ENCODE data around the gene SLC19A3. TPM values are rescaled to one million over a fixed set of nuclear protein-coding genes. Genes with fewer than 3 reads are reported as not detected.

Gene SLC19A3
- not detected in 2 replicates for total RNA-seq
- polyA plus RNA-seq, result 0.01 and 0.13 TPM in 2 replicates
- polyA plus RNA-seq (2011; cell fraction: cytosol; rRNA removed), result not detected in 2 replicates
- polyA plus RNA-seq (2011; cell fraction: nucleus; rRNA removed), result 0.06 and 0.30 TPM in 2 replicates
- polyA plus RNA-seq (2012), result 0.04 and 0.23 TPM in 2 replicates
- polyA minus RNA-seq, result 0.68 TPM in 1 of 2 replicates, not detected in the other
- not detected for polyA minus RNA-seq (2011; cell fraction: cytosol; rRNA and poly(A)+ RNA removed)
- polyA minus RNA-seq (2011; cell fraction: nucleus; rRNA and poly(A)+ RNA removed), result not detected in 2 replicates
- Bru-seq, nascent RNA, result percentile 9 among the genes with signal in this experiment
- BruChase-seq, experiment 1, labeled RNA remaining after a 6-hour chase, result percentile 6 among the genes with signal in this experiment
- BruChase-seq, experiment 2, labeled RNA remaining after a 2-hour chase, result percentile 9 among the genes with signal in this experiment
- long read RNA-seq, result 0 reads

DNA sequence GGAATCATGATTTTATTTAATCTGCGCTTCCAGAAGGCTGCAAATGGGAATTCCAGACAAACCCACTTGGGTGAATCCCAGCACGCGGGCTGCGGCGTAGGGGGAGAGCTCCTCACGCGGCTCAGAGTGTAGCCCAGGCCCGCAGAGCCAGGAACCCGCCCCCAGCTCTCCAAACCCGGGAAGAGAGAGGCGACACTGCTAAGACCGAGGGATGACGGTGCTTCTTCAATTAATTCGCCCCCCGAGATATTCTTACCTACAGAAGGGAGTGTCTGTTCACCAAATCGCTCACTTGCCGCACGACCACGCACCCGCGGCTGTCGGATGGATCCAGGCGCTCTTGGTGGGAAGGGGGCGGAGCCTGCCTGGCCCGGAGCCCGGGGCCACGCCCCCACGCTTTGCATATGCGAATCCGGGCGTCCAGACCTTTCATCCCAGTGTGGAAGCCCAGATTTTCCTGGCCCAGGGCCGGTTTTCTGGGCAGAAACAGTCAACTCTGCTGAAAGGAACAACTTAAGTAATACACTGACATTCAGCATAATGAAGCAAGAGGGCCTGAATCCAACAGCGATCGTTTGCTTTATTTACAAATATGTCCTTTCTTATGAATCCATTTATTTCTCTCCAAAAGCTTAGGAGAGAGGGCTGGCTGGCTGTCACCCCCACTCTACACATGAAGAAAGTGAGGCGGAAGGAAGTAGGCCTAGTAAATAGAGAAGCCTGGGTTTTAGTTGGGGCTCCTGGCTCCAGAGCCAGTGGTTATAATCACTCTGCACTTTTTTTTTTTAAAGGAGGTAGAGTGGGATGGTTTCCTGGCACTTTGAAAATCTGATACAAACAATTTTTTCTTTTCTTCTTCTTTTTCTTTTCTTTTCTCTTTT, at the start of gene SLC19A3:
Gene SLC19A3 (minus strand): TSS at position 342 of the 881 bp plus-strand sequence. CDS start 15,710 bp downstream, outside the sequence.
- DNase-seq (ENCODE audit: low read depth, low spot score), result peak; percentile 80
- no peaks in the 10 kb centered on the region for H3K9me3 ChIP-seq (replicated peaks; ENCODE audit: control insufficient read depth, insufficient read depth, low read length)
- intact Hi-C loops (cut with micrococcal nuclease), result loop anchor here (2.0 kb wide), 1 partner anchor 49 kb away; no protein-coding TSS in a partner anchor
- peak within 1 kb of the TSS; percentile 66 for H3K4me2 ChIP-seq (ENCODE audit: insufficient read depth, low read length)
- no TSS peak for BruUV-seq (replicated peaks)
- H3K36me3 ChIP-seq (ENCODE audit: control insufficient read depth in 2 of 2, extremely low read depth in 1 of 2, insufficient read depth in 2 of 2, low read length in 2 of 2), result no peaks in the 10 kb centered on the region
- CTCF ChIA-PET, result interaction anchor here (1.1 kb wide), 1 partner anchor 48 kb away, joined by 4 read pairs; no protein-coding TSS in a partner anchor
- dilution Hi-C loops (cut with MboI; ENCODE audit: extremely low pct_ligation_motif_present, low sequenced_read_pairs), result no loop called here
- no peak within 1 kb of the TSS for H3K9ac ChIP-seq (replicated peaks; ENCODE audit: extremely low read depth, insufficient read depth, low read length)
- H2AFZ ChIP-seq (ENCODE audit: low read depth, low read length), result peak within 1 kb of the TSS; percentile 74
- peak; percentile 83 for FAIRE-seq
- H3K4me3 ChIP-seq (replicated peaks in 1 of 3; ENCODE audit: insufficient read depth in 1 of 3, low read depth in 1 of 3, low read length in 3 of 3), result peak within 1 kb of the TSS in 2 of 3 experiments; percentile 11 to 34
- H3K9me1 ChIP-seq (replicated peaks; ENCODE audit: control insufficient read depth, extremely low read depth, insufficient read depth, low read length), result no peaks in the 10 kb centered on the region
- peaks cover 0 to 2% of the 10 kb centered on the region in 2 experiments for H3K27me3 ChIP-seq (ENCODE audit: control insufficient read depth in 2 of 2, insufficient read depth in 2 of 2, low read length in 2 of 2)
- TF ChIP-seq FOS (IDR thresholded peaks at IDR 0.05; ENCODE audit: borderline replicate concordance, insufficient read depth, low read length) (no peak), EZH2 (IDR thresholded peaks at IDR 0.05; ENCODE audit: borderline replicate concordance, low read depth, low read length, severe bottlenecking) (no peak), GATA2 (IDR thresholded peaks at IDR 0.05; ENCODE audit: insufficient read depth, insufficient read length, low read depth, low read length) (no peak), POLR2A (IDR thresholded peaks at IDR 0.05; ENCODE audit: low read depth, low read length) (no peak), MYC (IDR thresholded peaks at IDR 0.05; ENCODE audit: low read depth, low read length) (no peak), POLR2AphosphoS5 (IDR thresholded peaks at IDR 0.05; ENCODE audit: insufficient read depth, low read depth, low read length) (no peak), CTCF (IDR thresholded peaks at IDR 0.05; ENCODE audit: extremely low read depth in 1 of 2, insufficient read depth in 1 of 2, low read depth in 1 of 2, low read length in 2 of 2) (no peak), JUN (IDR thresholded peaks at IDR 0.05; ENCODE audit: borderline replicate concordance, insufficient read depth, insufficient read length, low read depth) (no peak)
- TF ChIP-seq, protein P1, sequence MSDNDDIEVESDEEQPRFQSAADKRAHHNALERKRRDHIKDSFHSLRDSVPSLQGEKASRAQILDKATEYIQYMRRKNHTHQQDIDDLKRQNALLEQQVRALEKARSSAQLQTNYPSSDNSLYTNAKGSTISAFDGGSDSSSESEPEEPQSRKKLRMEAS (IDR thresholded peaks at IDR 0.05; ENCODE audit: insufficient read depth, insufficient read length), result no peak
- H4K20me1 ChIP-seq (replicated peaks; ENCODE audit: control insufficient read depth, extremely low read depth, insufficient read depth, low read length), result no peaks in the 10 kb centered on the region
- H3K4me1 ChIP-seq (ENCODE audit: control insufficient read depth, extremely low read depth, insufficient read depth, low read length), result no peaks in the 10 kb centered on the region
- H3K79me2 ChIP-seq (ENCODE audit: control insufficient read depth, insufficient read depth, low read length), result no peaks in the 10 kb centered on the region
- H3K27ac ChIP-seq (ENCODE audit: insufficient read depth, low read depth, low read length), result no peak within 1 kb of the TSS
- POLR2A ChIA-PET, result no interaction called here

All from endothelial cell of umbilical vein (primary cell).